ENCODE data around the gene ZNF610.

DNA sequence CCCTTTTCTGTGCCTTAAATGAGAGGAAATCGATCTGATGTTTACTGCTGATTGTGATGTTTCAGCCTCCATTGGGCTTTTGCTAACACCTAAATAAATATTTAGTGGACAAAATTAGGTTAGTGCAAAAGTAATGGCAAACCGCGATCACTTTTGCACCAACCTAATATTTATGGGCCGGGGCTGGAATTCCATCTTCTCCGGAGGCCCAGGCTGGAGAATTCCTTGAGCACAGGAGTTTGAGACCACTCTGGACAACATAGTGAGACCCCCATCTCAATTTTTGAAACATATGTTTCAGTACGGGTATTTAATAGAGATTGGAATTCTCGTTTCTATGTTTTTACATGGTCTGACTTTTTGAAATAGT lies 34.3 kb downstream of the ZNF610 start:
- TF ChIP-seq, protein P1, sequence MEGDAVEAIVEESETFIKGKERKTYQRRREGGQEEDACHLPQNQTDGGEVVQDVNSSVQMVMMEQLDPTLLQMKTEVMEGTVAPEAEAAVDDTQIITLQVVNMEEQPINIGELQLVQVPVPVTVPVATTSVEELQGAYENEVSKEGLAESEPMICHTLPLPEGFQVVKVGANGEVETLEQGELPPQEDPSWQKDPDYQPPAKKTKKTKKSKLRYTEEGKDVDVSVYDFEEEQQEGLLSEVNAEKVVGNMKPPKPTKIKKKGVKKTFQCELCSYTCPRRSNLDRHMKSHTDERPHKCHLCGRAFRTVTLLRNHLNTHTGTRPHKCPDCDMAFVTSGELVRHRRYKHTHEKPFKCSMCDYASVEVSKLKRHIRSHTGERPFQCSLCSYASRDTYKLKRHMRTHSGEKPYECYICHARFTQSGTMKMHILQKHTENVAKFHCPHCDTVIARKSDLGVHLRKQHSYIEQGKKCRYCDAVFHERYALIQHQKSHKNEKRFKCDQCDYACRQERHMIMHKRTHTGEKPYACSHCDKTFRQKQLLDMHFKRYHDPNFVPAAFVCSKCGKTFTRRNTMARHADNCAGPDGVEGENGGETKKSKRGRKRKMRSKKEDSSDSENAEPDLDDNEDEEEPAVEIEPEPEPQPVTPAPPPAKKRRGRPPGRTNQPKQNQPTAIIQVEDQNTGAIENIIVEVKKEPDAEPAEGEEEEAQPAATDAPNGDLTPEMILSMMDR (IDR thresholded peaks at IDR 0.05), result no peak
- no peak for TF ChIP-seq POLR2A (IDR thresholded peaks at IDR 0.05)
